ENCODE measurements around the gene MARVELD3.
"Not testable (repeated sequence)": the region's sequence is repeated elsewhere in the genome, so short reads cannot be mapped to it uniquely, and the experiment has no call there.

The MARVELD3 gene

DNA sequence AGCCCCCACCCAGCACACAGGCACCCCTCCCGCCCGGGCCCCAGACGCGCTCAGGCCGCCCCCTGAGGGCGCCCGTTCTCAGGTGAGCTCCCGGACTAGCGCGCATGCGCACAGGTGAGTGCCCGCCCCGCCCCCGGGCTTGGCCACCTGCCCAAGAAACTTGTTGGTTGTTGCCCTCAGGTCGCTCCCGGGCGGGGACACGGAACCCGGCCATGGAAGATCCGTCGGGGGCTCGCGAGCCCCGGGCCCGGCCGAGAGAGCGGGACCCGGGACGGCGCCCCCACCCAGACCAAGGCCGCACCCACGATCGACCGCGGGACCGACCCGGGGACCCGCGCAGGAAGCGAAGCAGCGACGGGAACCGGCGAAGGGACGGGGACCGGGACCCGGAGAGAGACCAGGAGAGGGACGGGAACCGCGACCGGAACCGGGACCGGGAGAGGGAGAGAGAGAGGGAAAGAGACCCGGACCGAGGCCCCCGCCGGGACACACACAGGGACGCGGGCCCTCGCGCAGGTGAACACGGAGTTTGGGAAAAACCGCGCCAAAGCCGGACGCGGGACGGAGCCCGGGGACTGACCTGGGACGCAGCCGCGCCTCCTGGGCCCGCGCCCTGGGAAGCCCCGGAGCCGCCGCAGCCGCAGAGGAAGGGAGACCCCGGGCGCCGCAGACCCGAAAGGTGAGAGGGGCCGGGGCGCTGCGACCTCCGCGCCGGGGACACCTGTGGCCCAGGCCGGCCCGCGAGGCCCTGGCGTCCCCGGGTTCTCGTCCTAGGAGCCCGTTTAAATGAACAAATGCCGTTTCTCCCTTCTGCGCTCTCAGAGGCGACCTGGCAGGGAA, at the start of gene MARVELD3:
Gene MARVELD3 (plus strand): TSS at position 167 of the 840 bp plus-strand sequence. CDS start 46 bp downstream, at position 213.
- DNase-seq, result no peak

- DNase-seq, result no peak
Observed at GRCh38 chr16:71576971-71577370, 49.0 kb upstream of the MARVELD3 start, which contains the start of gene TAT. TSS of gene TAT (minus strand) at chr16:71577092. CDS start at chr16:71576415, 677 bp downstream.

DNA sequence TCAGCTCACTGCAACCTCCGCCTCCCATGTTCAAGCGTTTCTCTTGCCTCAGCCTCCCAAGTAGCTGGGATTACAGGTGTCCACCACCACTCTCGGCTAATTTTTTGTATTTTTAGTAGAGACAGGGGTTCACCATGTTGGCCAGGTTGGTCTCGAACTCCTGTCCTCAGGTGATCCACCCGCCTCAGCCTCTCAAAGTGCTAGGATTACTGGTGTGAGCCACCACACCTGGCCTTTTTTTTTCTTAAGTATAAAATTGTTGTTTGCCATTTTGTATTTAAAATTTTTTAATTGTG, 43.5 kb upstream of the MARVELD3 start:
- not testable (repeated sequence) for DNase-seq

DNA sequence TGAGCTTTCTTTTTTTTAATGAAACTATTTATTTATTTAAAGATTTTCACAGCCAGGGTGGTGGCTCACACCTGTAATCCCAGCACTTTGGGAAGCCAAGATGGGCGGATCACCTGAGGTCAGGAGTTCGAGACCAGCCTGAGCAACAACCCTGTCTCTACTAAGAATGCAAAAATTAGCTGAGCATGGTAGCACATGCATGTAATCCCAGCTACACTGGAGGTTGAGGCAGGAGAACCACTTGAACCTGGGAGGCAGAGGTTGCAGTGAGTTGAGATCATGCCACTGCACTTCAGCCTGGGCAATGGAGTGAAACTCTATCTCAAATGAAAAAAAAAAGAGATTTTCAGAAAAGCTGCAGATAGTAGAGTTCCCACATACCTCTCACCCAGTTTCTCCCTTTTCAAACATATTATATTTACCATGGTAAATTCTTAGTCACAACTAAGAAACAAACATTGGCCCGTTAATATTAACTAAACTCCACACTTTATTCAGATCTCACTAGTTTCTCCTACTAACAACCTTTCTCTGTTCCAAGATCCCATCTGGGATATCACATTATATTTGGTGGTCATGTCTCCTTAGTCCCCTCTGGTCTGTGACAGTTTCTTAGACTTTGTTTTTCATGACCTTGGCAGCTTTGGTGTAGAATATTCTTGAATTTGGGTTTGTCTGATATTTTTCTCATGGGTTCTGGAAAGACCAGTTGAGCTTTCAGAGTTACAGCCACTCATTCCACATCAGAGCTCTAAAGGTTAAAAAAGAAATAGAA, 41.3 kb upstream of the MARVELD3 start:
- no peak for DNase-seq

DNA sequence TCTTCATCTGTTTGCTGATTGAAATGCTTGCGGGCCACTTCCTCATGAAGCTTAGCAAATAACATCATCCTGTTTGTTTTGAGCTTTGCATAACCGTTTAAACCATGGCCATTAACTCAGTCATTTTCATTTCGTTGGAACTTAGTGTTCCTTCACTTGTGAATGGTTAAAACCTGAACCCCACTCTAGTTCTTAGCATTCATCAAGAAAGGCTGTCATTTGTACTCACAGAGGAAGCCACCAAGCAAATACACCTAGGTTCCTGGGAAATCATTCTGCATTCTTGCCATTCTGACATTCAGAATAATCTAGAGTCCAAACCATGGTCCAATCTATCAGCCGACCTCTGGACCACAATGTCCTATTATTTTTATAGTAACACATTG, 40.7 kb upstream of the MARVELD3 start:
- DNase-seq, result no peak

DNA sequence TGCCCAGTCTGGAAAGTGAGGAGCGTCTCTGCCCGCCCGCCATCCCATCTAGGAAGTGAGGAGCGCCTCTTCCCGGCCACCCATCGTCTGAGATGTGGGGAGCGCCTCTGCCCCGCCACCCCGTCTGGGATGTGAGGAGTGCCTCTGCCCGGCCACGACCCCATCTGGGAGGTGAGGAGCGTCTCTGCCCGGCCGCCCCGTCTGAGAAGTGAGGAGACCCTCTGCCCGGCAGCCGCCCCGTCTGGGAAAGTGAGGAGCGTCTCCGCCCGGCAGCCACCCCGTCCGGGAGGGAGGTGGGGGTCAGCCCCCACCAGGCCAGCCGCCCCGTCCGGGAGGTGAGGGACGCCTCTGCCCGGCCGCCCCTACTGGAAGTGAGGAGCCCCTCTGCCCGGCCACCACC, 36.6 kb upstream of the MARVELD3 start:
- DNase-seq, result not testable (repeated sequence)

GRCh38 chr16:71590071-71590470, 35.9 kb upstream of the MARVELD3 start:
- DNase-seq, result not testable (repeated sequence)

DNA sequence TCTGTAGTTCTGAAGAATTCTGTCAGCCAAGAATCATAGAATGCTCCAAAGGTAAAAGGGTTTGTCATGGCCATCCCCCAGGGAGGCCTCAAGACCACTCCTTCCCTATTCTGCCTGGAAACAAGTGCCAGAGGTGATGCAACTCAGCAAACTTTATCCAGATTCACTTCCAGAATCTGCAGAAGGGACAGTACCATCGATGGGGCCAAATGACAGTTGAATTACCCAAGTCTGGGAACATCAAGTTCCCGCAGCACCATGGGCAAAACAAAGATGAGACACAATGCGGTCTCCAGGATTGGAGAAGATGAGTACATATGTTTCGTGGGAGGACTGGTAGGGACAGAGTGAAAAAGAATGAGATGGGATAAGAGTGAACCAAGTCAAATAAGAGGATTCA, 35.4 kb upstream of the MARVELD3 start:
- no peak for DNase-seq

DNA sequence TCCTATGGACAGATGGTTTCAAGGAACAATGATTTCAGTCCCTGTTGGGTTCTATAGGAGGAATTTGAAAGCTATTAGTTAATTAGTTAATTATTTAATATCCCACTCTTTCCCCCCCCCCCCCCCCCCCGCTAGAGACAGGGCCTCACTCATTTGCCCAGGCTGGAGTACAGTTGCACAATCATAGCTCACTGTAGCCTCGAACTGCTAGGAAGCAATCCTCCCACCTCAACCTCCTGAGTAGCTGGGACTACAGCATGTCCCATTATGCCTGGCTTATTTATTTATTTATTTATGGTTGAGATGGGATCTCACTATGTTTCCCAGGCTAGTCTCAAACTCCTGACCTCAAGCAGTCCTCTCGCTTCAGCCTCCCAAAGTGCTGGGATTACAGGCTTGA, 34.1 kb upstream of the MARVELD3 start:
- DNase-seq, result no peak

DNA sequence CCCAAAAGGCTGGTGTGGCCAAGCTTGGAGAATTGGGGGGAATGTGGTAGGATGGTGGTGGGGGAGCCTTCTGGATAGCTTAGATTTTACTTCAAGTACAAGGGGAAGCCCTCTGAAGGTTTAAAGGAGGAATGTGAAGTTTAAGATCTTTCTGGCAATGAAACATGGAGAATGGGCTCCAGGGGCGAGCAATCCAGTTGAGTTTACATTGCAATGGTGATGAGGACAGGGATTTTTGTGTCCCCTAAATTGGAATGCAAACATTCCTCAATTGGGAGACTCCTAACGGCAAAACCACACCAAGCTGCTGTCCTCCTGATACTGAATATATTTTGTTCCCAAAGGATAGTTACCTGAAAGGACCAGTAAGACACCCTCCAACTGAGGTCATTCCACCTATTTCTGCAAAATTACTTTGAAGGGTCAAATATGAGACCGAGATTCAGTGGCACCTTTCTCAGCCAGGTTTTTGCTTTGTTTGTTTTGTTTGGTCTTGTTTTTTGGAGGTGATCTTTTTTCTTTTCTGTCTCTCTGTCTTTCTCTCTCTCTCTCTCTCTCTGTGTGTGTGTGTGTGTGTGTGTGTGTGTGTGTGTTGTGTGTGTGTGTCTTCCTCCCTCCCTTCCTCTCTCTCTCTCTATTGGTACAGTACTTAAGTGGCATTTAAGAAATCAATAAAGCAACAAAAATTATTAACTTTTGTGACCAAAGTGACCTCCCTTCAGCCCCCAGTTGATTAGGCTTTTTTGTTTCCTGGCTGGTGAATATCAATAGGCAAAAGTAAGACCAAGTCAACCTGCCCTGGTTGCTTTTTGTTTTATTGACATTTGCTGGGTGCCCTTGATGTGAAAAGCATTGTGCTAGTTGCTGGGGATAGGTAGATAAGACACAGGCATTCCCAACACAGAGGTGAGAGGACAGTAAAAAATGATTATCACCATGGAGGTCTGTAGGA, 32.7 kb upstream of the MARVELD3 start:
- no peak for DNase-seq

- DNase-seq, result no peak
Observed at GRCh38 chr16:71594000-71594646, 31.9 kb upstream of the MARVELD3 start.

GRCh38 chr16:71595340-71595826, 30.6 kb upstream of the MARVELD3 start:
- DNase-seq, result not testable (repeated sequence)

DNA sequence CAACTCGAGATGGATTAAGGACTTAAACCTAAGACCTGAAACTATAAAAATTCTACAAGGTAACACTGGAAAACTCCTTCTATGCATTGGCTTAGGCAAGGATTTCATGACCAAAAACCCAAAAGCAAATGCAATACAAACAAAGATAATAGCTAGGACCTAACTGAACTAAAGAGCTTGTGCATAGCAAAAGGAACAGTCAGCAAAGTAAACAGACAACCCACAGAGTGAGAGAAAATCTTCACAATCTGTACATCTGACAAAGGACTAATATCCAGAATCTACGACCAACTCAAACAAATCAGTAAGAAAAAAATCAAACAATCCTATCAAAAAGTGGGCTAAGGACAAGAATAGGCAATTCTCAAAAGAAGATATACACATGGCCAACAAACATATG, 27.6 kb upstream of the MARVELD3 start:
- not testable (repeated sequence) for DNase-seq

DNA sequence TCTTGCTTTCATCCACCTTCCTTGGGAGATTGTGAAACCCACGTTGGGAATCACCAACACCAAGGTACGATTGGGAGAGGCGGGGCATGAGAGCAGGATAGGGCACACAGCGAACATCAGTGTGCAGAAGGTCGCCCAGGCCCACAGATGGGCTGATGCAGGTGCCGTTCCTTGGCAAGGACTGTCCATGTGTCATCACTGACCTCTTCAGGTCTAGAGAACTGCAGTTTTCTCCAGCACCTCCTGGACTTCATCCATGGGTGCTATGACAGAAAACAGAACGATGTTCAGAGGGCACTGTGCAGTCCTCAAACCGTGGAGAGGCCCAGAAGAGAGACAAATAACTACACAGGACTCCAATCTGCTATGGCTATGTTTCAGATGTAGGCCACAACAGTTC, 25.2 kb upstream of the MARVELD3 start:
- DNase-seq, result no peak

DNA sequence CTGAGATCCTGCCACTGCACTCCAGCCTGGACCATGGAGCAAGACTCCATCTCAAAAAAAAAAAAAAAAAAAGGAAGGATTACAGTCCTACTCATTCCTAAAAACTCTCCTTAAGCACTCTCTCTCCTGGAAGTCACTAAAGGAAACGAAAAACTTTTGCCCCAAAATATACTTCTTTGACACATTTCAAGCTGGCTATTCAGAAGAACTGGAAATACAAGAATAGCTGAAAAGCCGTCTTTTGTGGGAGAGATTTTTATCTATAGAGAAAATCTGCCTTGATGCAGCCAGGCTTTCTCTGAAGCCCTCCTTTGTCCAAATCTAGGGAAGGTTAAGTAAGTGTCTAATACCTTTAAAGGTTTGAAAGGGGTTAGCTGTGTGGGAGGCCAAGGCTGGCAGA, 16.9 kb upstream of the MARVELD3 start:
- no peak for DNase-seq

GRCh38 chr16:71610447-71610846, 15.5 kb upstream of the MARVELD3 start:
- no peak for DNase-seq

- no peak for DNase-seq
Observed at GRCh38 chr16:71610936-71611871, 14.8 kb upstream of the MARVELD3 start.

DNA sequence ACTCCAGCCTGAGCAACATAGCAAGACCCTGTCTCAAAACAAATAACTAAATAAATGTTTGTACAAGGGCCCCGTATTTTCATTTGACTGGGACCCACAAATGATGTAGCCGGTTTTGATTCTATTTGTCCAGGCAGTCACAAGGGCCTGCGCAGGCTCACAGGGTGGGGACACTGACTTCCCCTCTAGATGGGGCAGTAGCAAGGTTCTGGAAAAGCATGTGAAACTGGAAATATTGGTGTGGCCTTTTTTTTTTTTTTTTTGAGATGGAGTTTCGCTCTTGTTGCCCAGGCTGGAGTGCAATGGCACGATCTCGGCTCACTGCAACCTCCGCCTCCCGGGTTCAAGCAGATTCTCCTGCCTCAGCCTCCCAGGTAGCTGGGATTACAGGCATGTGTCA, 11.0 kb upstream of the MARVELD3 start:
- DNase-seq, result not testable (repeated sequence)

DNA sequence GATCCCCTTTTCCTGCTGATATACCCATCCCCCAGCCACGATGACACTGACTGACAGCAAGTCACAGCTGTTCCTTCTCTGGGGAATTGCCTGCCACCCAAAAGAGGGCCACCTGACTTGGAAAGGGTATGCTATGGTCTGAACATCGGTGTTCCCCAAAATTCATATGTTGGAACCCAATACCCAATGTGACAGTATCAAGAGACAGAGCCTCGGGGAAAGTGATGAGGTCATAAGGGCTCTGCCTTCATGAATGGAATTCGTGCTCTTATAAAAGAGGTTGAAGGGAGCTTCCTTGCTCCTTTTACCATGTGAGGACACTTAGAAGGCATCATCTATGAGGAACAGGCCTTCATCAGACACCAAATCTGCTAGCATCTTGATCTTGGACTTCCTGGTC, 7.6 kb upstream of the MARVELD3 start:
- DNase-seq, result no peak

DNA sequence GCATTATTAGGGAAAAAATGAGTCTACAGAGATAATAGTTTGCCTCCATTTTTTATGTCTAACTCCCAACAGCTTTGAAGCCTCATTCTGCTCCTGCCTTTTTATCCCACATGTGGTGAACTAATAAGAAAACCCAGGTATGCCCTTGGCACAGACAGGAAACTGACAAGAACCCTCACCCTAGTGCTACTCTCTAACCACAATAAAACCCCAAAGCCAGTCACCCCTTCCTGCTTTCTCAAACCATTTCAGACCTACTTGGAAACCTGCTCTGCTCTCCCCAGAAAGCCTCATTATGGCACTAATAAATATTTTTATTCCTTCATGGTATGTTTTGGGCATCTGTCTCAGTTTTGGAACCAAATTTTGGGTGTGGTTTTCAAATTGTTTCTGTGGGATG, 3.9 kb upstream of the MARVELD3 start:
- DNase-seq, result no peak

DNA sequence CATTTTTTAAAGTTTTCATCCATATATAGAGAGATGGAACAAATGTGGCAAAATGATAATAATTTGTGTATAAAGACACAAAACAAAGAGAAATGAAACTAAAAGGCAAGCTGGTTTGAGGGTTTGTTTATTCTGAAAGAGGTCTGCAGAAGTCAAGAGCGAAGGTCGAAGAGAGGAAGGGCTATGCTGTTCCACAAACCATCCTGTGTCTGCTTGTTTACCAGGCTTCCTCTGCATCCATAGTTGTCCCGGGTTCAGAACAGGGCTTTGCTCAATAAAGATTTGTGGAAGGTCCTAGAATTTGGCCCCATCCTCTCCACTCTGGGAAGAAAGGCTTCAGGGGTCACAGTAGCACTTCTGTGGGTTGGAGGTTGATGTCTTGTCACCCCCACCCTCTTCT, 2.4 kb upstream of the MARVELD3 start:
- no peak for DNase-seq

Measured in GOT3 (cell line).